Measurements from ENCODE around the gene PLOD1. TPM values are rescaled to one million over a fixed set of nuclear protein-coding genes. Genes with fewer than 3 reads are reported as not detected.
A peak's percentile ranks its signal among the peaks of the same experiment; 100 is the strongest.

The PLOD1 gene
- 269 TPM for polyA plus RNA-seq (2013, experiment 1 of 2)
- polyA plus RNA-seq (2013, experiment 2 of 2), result 276 TPM

DNA sequence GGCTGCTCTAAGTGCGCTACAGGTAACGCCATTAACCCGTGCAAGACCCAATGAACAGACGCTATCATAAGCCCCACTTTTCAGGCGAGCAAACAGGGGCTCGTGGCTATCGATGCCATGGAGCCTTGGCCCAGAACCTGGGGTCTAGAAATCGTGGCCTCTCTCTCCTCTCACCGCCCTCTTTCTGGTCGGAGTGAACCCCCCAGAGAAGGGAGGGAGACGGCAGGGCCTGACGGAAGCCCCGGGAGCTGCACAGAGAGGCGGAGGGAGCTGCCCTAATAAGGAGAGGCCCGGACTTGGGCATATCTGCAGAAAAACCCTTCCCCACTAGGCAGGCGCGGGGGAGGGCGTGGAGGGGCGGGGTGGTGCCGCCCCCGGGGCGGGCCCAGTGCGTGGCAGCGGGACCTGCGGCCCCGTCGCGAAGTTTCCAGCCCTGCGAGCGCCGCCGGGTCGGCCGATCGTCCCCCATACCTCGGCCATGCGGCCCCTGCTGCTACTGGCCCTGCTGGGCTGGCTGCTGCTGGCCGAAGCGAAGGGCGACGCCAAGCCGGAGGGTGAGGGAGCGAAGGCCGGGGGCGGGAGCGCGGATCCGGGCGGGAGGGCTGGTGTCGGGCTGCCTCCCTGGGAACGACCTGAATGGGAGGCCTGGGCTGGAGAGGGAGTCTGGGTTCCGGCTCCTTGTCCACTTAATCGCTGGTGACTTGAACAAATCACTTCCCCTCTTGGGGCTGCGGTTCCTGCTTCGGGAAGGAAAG lies at the start of gene PLOD1:
Gene PLOD1, plus strand, starts transcription at position 416 of the 755 bp plus-strand sequence. Its CDS starts 63 bp downstream, at position 479.
- Histone ChIP-seq H3K14ac (ENCODE audit: low read length in 2 of 2) (peak within 1 kb of the TSS; percentile 81 to 99), H2AFZ (ENCODE audit: low read depth, low read length) (peak within 1 kb of the TSS; percentile 78), H2AK5ac (ENCODE audit: low read length, severe bottlenecking) (peak within 1 kb of the TSS; percentile 79), H3K4ac (ENCODE audit: low read depth in 1 of 2, low read length in 2 of 2) (peak within 1 kb of the TSS; percentile 92 to 93), H2BK12ac (ENCODE audit: low read length in 2 of 2) (peak within 1 kb of the TSS; percentile 67 to 86), H3K4me2 (ENCODE audit: low read length, poor library complexity, severe bottlenecking) (peak within 1 kb of the TSS; percentile 91), H3K9ac (ENCODE audit: low read length) (peak within 1 kb of the TSS; percentile 85), H3K36me3 (ENCODE audit: control insufficient read depth in 1 of 2, insufficient read depth in 2 of 2, low read depth in 1 of 2, low read length in 2 of 2) (peaks cover 6 to 20% of the 10 kb centered on the region in 2 experiments), H3K23ac (ENCODE audit: low read length in 2 of 2) (peak within 1 kb of the TSS in 1 of 2 experiments; percentile 97), H3K4me3 (ENCODE audit: insufficient read depth in 1 of 2, low read depth in 1 of 2, low read length in 2 of 2) (peak within 1 kb of the TSS; percentile 81 to 89), H3K27me3 (ENCODE audit: control insufficient read depth in 1 of 2, insufficient read depth in 1 of 2, low read length in 2 of 2) (no peaks in the 10 kb centered on the region), H2BK15ac (ENCODE audit: low read depth, poor library complexity, severe bottlenecking) (peak within 1 kb of the TSS; percentile 91), H3K9me3 (ENCODE audit: control insufficient read depth, low read length) (no peaks in the 10 kb centered on the region), H2BK120ac (ENCODE audit: low read depth, low read length) (peak within 1 kb of the TSS; percentile 50), H3K79me1 (replicated peaks; ENCODE audit: low read length, poor library complexity, severe bottlenecking) (peaks cover 30% of the 10 kb centered on the region), H3K18ac (ENCODE audit: low read depth in 1 of 2, low read length in 2 of 2) (peak within 1 kb of the TSS; percentile 91 to 99), H3K4me1 (ENCODE audit: control insufficient read depth, insufficient read depth, low read depth, low read length) (peaks cover 27% of the 10 kb centered on the region), H4K8ac (ENCODE audit: low read length) (peak within 1 kb of the TSS; percentile 98), H3K27ac (ENCODE audit: low read length, poor library complexity, severe bottlenecking) (peak within 1 kb of the TSS; percentile 40), H2BK5ac (ENCODE audit: low read depth, low read length, poor library complexity, severe bottlenecking) (no peak within 1 kb of the TSS), H4K91ac (ENCODE audit: low read length) (peak within 1 kb of the TSS; percentile 97)
- peak; percentile 91 for DNase-seq
- WGBS, result 1% methylated on average over 45 of the region's 55 CpGs

DNA sequence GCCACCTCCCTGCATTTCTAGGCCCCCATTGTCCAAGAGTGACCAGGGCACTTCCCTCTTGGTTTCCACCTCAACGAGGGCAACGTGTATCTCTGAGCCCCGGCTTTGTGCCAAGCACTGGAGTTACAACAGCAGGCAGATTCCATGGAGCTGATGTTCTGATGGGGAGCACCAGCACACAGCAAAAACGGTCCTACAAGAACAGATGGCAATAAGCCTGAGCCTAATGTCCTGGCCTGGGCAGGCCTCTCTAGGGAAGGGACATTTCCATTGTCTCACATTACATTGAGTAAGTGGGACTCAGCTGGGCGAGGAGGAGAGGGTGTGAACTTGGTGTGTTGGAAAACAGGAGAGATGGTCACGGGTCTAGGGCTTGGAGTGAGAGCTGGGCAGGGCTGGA lies 48.6 kb upstream of the PLOD1 start:
- WGBS, result 73% methylated on average over 6 of the region's 6 CpGs
- no peak overlapping the region for H4K91ac ChIP-seq (ENCODE audit: low read length)

DNA sequence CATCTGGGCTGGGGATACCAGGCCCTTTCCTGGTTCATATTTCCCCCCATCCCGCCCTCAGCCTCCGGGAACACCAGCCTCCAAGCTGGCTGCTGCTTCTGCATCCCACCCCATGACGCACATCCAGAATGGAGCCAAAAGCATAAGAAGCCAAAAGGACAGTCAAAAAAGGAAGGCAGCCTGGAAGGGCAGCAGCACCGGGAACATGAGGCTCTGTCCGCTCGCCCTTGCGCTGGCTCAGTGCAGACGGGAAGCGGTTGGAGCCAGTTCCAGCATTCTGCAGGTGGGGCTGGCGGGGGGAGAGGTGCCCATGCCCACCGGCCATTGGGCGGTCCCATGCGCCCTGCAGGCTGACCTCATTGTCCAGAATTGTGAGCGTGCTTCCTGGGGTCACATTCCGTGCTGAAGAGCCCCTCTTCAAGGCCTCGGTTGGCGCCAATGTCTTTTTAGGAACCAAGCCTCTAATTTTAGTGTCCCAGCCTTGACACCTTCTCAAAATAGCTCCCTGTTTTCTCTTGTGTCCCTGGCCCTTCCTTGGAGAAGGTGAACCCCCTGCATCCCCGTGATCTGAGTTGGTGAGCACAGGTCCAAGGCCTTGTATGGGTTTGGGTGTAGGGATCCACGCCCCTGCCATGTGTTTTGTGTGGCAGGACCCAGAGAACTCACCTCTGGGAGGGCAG lies 47.4 kb upstream of the PLOD1 start:
- peaks cover 8% of the 10 kb centered on the region for H3K4me1 ChIP-seq (ENCODE audit: control insufficient read depth, insufficient read depth, low read depth, low read length)
- H3K14ac ChIP-seq (ENCODE audit: low read length in 2 of 2), result no peak overlapping the region
- H2AFZ ChIP-seq (ENCODE audit: low read depth, low read length), result no peak overlapping the region
- H3K4me3 ChIP-seq (ENCODE audit: insufficient read depth in 1 of 2, low read depth in 1 of 2, low read length in 2 of 2), result no peak overlapping the region
- H3K9ac ChIP-seq (ENCODE audit: low read length), result no peak overlapping the region
- H2BK12ac ChIP-seq (ENCODE audit: low read length in 2 of 2), result no peak overlapping the region
- WGBS, result 78% methylated on average over 19 of the region's 19 CpGs
- peaks cover 15 to 67% of the 10 kb centered on the region in 2 experiments for H3K27me3 ChIP-seq (ENCODE audit: control insufficient read depth in 1 of 2, insufficient read depth in 1 of 2, low read length in 2 of 2)
- H3K36me3 ChIP-seq (ENCODE audit: control insufficient read depth in 1 of 2, insufficient read depth in 2 of 2, low read depth in 1 of 2, low read length in 2 of 2), result no peaks in the 10 kb centered on the region
- H3K79me1 ChIP-seq (replicated peaks; ENCODE audit: low read length, poor library complexity, severe bottlenecking), result no peaks in the 10 kb centered on the region
- no peak overlapping the region for H4K8ac ChIP-seq (ENCODE audit: low read length)
- H3K4ac ChIP-seq (ENCODE audit: low read depth in 1 of 2, low read length in 2 of 2), result no peak overlapping the region
- no peak for DNase-seq
- H3K23ac ChIP-seq (ENCODE audit: low read length in 2 of 2), result no peak overlapping the region
- H2BK120ac ChIP-seq (ENCODE audit: low read depth, low read length), result no peak overlapping the region
- no peak overlapping the region for H2BK15ac ChIP-seq (ENCODE audit: low read depth, poor library complexity, severe bottlenecking)
- no peak overlapping the region for H2AK5ac ChIP-seq (ENCODE audit: low read length, severe bottlenecking)
- H3K27ac ChIP-seq (ENCODE audit: low read length, poor library complexity, severe bottlenecking), result no peak overlapping the region
- H2BK5ac ChIP-seq (ENCODE audit: low read depth, low read length, poor library complexity, severe bottlenecking), result no peak overlapping the region
- no peak overlapping the region for H3K18ac ChIP-seq (ENCODE audit: low read depth in 1 of 2, low read length in 2 of 2)
- H3K9me3 ChIP-seq (ENCODE audit: control insufficient read depth, low read length), result no peaks in the 10 kb centered on the region
- no peak overlapping the region for H4K91ac ChIP-seq (ENCODE audit: low read length)
- no peak overlapping the region for H3K4me2 ChIP-seq (ENCODE audit: low read length, poor library complexity, severe bottlenecking)

More for the DNA sequence above, 48.6 kb upstream of the PLOD1 start:
- H2AFZ ChIP-seq (ENCODE audit: low read depth, low read length), result no peak overlapping the region
- DNase-seq, result no peak
- H2BK15ac ChIP-seq (ENCODE audit: low read depth, poor library complexity, severe bottlenecking), result no peak overlapping the region
- H3K4me2 ChIP-seq (ENCODE audit: low read length, poor library complexity, severe bottlenecking), result no peak overlapping the region
- H2AK5ac ChIP-seq (ENCODE audit: low read length, severe bottlenecking), result no peak overlapping the region
- H3K4me3 ChIP-seq (ENCODE audit: insufficient read depth in 1 of 2, low read depth in 1 of 2, low read length in 2 of 2), result no peak overlapping the region
- peaks cover 8% of the 10 kb centered on the region for H3K4me1 ChIP-seq (ENCODE audit: control insufficient read depth, insufficient read depth, low read depth, low read length)
- H3K23ac ChIP-seq (ENCODE audit: low read length in 2 of 2), result no peak overlapping the region
- no peaks in the 10 kb centered on the region for H3K79me1 ChIP-seq (replicated peaks; ENCODE audit: low read length, poor library complexity, severe bottlenecking)
- no peaks in the 10 kb centered on the region for H3K9me3 ChIP-seq (ENCODE audit: control insufficient read depth, low read length)
- no peaks in the 10 kb centered on the region for H3K36me3 ChIP-seq (ENCODE audit: control insufficient read depth in 1 of 2, insufficient read depth in 2 of 2, low read depth in 1 of 2, low read length in 2 of 2)
- no peak overlapping the region for H2BK120ac ChIP-seq (ENCODE audit: low read depth, low read length)
- no peak overlapping the region for H4K8ac ChIP-seq (ENCODE audit: low read length)
- H3K14ac ChIP-seq (ENCODE audit: low read length in 2 of 2), result no peak overlapping the region
- no peak overlapping the region for H3K18ac ChIP-seq (ENCODE audit: low read depth in 1 of 2, low read length in 2 of 2)
- no peak overlapping the region for H2BK5ac ChIP-seq (ENCODE audit: low read depth, low read length, poor library complexity, severe bottlenecking)
- peaks cover 15 to 66% of the 10 kb centered on the region in 2 experiments for H3K27me3 ChIP-seq (ENCODE audit: control insufficient read depth in 1 of 2, insufficient read depth in 1 of 2, low read length in 2 of 2)
- H2BK12ac ChIP-seq (ENCODE audit: low read length in 2 of 2), result no peak overlapping the region
- no peak overlapping the region for H3K27ac ChIP-seq (ENCODE audit: low read length, poor library complexity, severe bottlenecking)
- H3K4ac ChIP-seq (ENCODE audit: low read depth in 1 of 2, low read length in 2 of 2), result no peak overlapping the region
- H3K9ac ChIP-seq (ENCODE audit: low read length), result no peak overlapping the region

DNA sequence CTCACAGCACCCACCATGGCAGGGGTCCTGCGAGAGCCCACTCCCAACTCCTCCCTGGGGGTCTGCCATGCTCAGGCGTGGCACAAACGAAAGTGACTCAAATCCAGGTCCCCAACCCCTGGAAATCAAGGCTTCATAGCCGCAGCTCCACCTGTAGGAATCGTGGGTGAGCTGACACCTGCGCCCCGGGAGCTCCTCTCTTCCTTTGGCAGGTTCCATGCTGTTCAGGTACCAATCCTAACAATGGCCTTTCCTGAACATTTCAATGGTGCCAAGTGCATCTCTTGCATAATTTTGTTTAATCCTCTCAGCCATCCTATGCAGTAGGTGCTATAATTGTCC lies 46.9 kb upstream of the PLOD1 start:
- no peaks in the 10 kb centered on the region for H3K79me1 ChIP-seq (replicated peaks; ENCODE audit: low read length, poor library complexity, severe bottlenecking)
- H4K91ac ChIP-seq (ENCODE audit: low read length), result no peak overlapping the region
- no peak overlapping the region for H2BK5ac ChIP-seq (ENCODE audit: low read depth, low read length, poor library complexity, severe bottlenecking)
- H4K8ac ChIP-seq (ENCODE audit: low read length), result no peak overlapping the region
- no peak overlapping the region for H2BK12ac ChIP-seq (ENCODE audit: low read length in 2 of 2)
- WGBS, result 75% methylated on average over 7 of the region's 7 CpGs
- H2BK120ac ChIP-seq (ENCODE audit: low read depth, low read length), result no peak overlapping the region
- H3K18ac ChIP-seq (ENCODE audit: low read depth in 1 of 2, low read length in 2 of 2), result no peak overlapping the region
- H2AFZ ChIP-seq (ENCODE audit: low read depth, low read length), result no peak overlapping the region
- no peak overlapping the region for H3K23ac ChIP-seq (ENCODE audit: low read length in 2 of 2)
- H3K27ac ChIP-seq (ENCODE audit: low read length, poor library complexity, severe bottlenecking), result no peak overlapping the region
- DNase-seq, result no peak
- no peak overlapping the region for H3K9ac ChIP-seq (ENCODE audit: low read length)
- H3K4me3 ChIP-seq (ENCODE audit: insufficient read depth in 1 of 2, low read depth in 1 of 2, low read length in 2 of 2), result no peak overlapping the region
- no peaks in the 10 kb centered on the region for H3K9me3 ChIP-seq (ENCODE audit: control insufficient read depth, low read length)
- H2BK15ac ChIP-seq (ENCODE audit: low read depth, poor library complexity, severe bottlenecking), result no peak overlapping the region
- no peak overlapping the region for H3K4ac ChIP-seq (ENCODE audit: low read depth in 1 of 2, low read length in 2 of 2)
- peaks cover 19 to 68% of the 10 kb centered on the region in 2 experiments for H3K27me3 ChIP-seq (ENCODE audit: control insufficient read depth in 1 of 2, insufficient read depth in 1 of 2, low read length in 2 of 2)
- H3K4me1 ChIP-seq (ENCODE audit: control insufficient read depth, insufficient read depth, low read depth, low read length), result peaks cover 8% of the 10 kb centered on the region
- H3K14ac ChIP-seq (ENCODE audit: low read length in 2 of 2), result no peak overlapping the region
- H3K36me3 ChIP-seq (ENCODE audit: control insufficient read depth in 1 of 2, insufficient read depth in 2 of 2, low read depth in 1 of 2, low read length in 2 of 2), result no peaks in the 10 kb centered on the region
- H3K4me2 ChIP-seq (ENCODE audit: low read length, poor library complexity, severe bottlenecking), result no peak overlapping the region
- H2AK5ac ChIP-seq (ENCODE audit: low read length, severe bottlenecking), result no peak overlapping the region
